Ishikawa (cell line): Measurements from ENCODE around the gene ARID4B.

Experiments used
- CEBPB ChIP-seq: IDR thresholded peaks from 2 replicates; pipeline ENCODE4 v1.6.1; 2012
- EGR1 ChIP-seq: IDR thresholded peaks from 2 replicates; pipeline ENCODE4 v1.6.1; 2012
- EP300 ChIP-seq: IDR thresholded peaks from 2 replicates; pipeline ENCODE4 v1.6.1; 2012; ENCODE audit warnings: borderline replicate concordance
- FOXM1 ChIP-seq: IDR thresholded peaks from 2 replicates; pipeline ENCODE4 v1.6.1; 2012; ENCODE audit warnings: low read depth, borderline replicate concordance
- REST ChIP-seq: IDR thresholded peaks from 2 replicates; pipeline ENCODE4 v1.6.1; 2012; ENCODE audit warnings: low read depth, mild to moderate bottlenecking
- TAF1 ChIP-seq: IDR thresholded peaks from 2 replicates; pipeline ENCODE4 v1.6.1; 2012; ENCODE audit warnings: low read depth, mild to moderate bottlenecking
- YY1 ChIP-seq: IDR thresholded peaks from 2 replicates; pipeline ENCODE4 v1.6.1; 2012; ENCODE audit warnings: low read depth
- ZBTB7A ChIP-seq: IDR thresholded peaks from 2 replicates; pipeline ENCODE4 v1.6.1; 2012; ENCODE audit warnings: low read depth

- no peak for TF ChIP-seq CEBPB
- no peak for TF ChIP-seq EGR1
- TF ChIP-seq ZBTB7A, result no peak
- no peak for TF ChIP-seq FOXM1
- no peak for TF ChIP-seq EP300
- no peak for TF ChIP-seq REST
- no peak for TF ChIP-seq TAF1
- TF ChIP-seq YY1, result no peak
These were observed 200.8 kb downstream of the ARID4B start for GRCh38 chr1:235127203-235127602.
